Kidney epithelial cell (primary cell): ENCODE measurements around the gene KRT15. TPM values are rescaled to one million over a fixed set of nuclear protein-coding genes. Genes with fewer than 3 reads are reported as not detected.

ENCODE experiments used
- DNase-seq: peaks from one replicate; pipeline ENCODE4 v3.0.0-alpha.2; 2010; ENCODE audit warnings: low read depth
- H3K27me3 ChIP-seq: 2 replicates; pipeline ENCODE4 v1.6.0; 2011; ENCODE audit warnings: low read length; ENCODE audit not compliant: control insufficient read depth, insufficient read depth
- H3K36me3 ChIP-seq: 2 replicates; pipeline ENCODE4 v1.5.1; 2011; ENCODE audit warnings: low read length; ENCODE audit not compliant: control insufficient read depth, insufficient read depth
- H3K4me3 ChIP-seq: 2 replicates; pipeline ENCODE4 v1.5.1; 2011; ENCODE audit warnings: low read depth, mild to moderate bottlenecking, control low read depth, low read length
- CTCF ChIP-seq: IDR thresholded peaks from 2 replicates; pipeline ENCODE4 v1.5.1; 2011; ENCODE audit warnings: mild to moderate bottlenecking, moderate library complexity, low read length, control low read depth, inconsistent platforms; ENCODE audit not compliant: insufficient read depth, poor library complexity, severe bottlenecking
- total RNA-seq: library from RNA; depleted of rRNA; stranded (reverse); fragments of >200 nt; gene quantifications from 2 replicates; pipeline ENCODE4 v1.2.3, GENCODE V29; 2015

Gene KRT15
- total RNA-seq, 1 donor from 2014 or later = 1.3 TPM

- TF ChIP-seq CTCF = no peak
- H3K36me3 ChIP-seq = no peaks in the 10 kb centered on the region
- H3K4me3 ChIP-seq = no peak overlapping the region
- DNase-seq = no peak
- H3K27me3 ChIP-seq = no peaks in the 10 kb centered on the region
Observed at GRCh38 chr17:41464173-41464572, 54.5 kb downstream of the KRT15 start.

- no peak overlapping the region for H3K4me3 ChIP-seq
- DNase-seq = no peak
- no peaks in the 10 kb centered on the region for H3K27me3 ChIP-seq
- H3K36me3 ChIP-seq = no peaks in the 10 kb centered on the region
- TF ChIP-seq CTCF = no peak
Observed at GRCh38 chr17:41463746-41464145, 54.9 kb downstream of the KRT15 start.

Other genes with a start within 250 kb of the KRT15 start
- gene KRTAP9-7, start 243.2 kb downstream of the KRT15 start, total RNA-seq = not detected in 2 replicates
- not detected in 2 replicates for gene KRTAP29-1, start 216.0 kb downstream of the KRT15 start, total RNA-seq
- gene KRTAP16-1, start 209.6 kb downstream of the KRT15 start, total RNA-seq = not detected in 2 replicates
- not detected in 2 replicates for gene KRTAP17-1, start 203.2 kb downstream of the KRT15 start, total RNA-seq
- gene KRT33A, start 168.1 kb downstream of the KRT15 start, total RNA-seq = not detected in 2 replicates
- 0.17 TPM in 1 of 2 replicates, not detected in the other for gene KRT33B, start 149.1 kb downstream of the KRT15 start, total RNA-seq
- 2.5 and 5.5 TPM in 2 replicates for gene KRT34, start 136.6 kb downstream of the KRT15 start, total RNA-seq
- not detected in 2 replicates for gene KRT31, start 121.3 kb downstream of the KRT15 start, total RNA-seq
- not detected in 2 replicates for gene KRT37, start 94.3 kb downstream of the KRT15 start, total RNA-seq
- gene KRT38, start 77.9 kb downstream of the KRT15 start, total RNA-seq = not detected in 2 replicates
- gene KRT32, start 51.5 kb downstream of the KRT15 start, total RNA-seq = not detected in 2 replicates
- gene KRT35, start 37.7 kb downstream of the KRT15 start, total RNA-seq = not detected in 2 replicates
- gene KRT36, start 29.0 kb downstream of the KRT15 start, total RNA-seq = not detected in 2 replicates
- 0.96 TPM in 1 of 2 replicates, not detected in the other for gene KRT13, start 13.3 kb downstream of the KRT15 start, total RNA-seq
- 851 and 925 TPM in 2 replicates for gene KRT19, start 9.4 kb upstream of the KRT15 start, total RNA-seq
- gene KRT9, start 53.2 kb upstream of the KRT15 start, total RNA-seq = not detected in 2 replicates
- gene KRT14, start 68.0 kb upstream of the KRT15 start, total RNA-seq = not detected in 2 replicates
- gene KRT16, start 93.9 kb upstream of the KRT15 start, total RNA-seq = 4.2 and 4.8 TPM in 2 replicates
- gene KRT17, start 105.7 kb upstream of the KRT15 start, total RNA-seq = 208 and 216 TPM in 2 replicates
- 318 and 368 TPM in 2 replicates for gene EIF1, start 170.0 kb upstream of the KRT15 start, total RNA-seq
- gene GAST, start 193.4 kb upstream of the KRT15 start, total RNA-seq = not detected in 2 replicates
- gene HAP1, start 215.8 kb upstream of the KRT15 start, total RNA-seq = 0.96 and 1.6 TPM in 2 replicates